ENCODE results near the gene TTC39A.
A peak's percentile ranks its signal among the peaks of the same experiment; 100 is the strongest.

- TF ChIP-seq CTCF (conservative IDR thresholded peaks at IDR 0.05 in 1 of 2, IDR thresholded peaks at IDR 0.05 in 1 of 2; ENCODE audit: low read depth in 1 of 2, low read length in 2 of 2): peak in 1 of 2 donors; percentile 19
- TF ChIP-seq EZH2 (IDR thresholded peaks at IDR 0.05; ENCODE audit: low read length, missing control alignments): no peak
Observed at GRCh38 chr1:51313268-51313852, 17.0 kb downstream of the TTC39A start.
